Cardiac muscle cell (in vitro differentiated cells and primary cell): ENCODE data around the gene OAS1. TPM values are rescaled to one million over a fixed set of nuclear protein-coding genes. Genes with fewer than 3 reads are reported as not detected.

Experiments
- DNase-seq, 2 donors: peaks; one replicate each; pipeline versions ENCODE4 v3.0.0 to v3.0.0-alpha.2; 2010 to 2017; ENCODE audit warnings: low read depth in 1 of 2, low spot score in 1 of 2
- H3K27ac ChIP-seq: fragments of 200-600 bp; sonication (generic); 2 replicates; pipeline ENCODE4 v1.5.1; 2016
- H3K27me3 ChIP-seq: fragments of 200-600 bp; sonication (generic); 2 replicates; pipeline ENCODE4 v1.6.0; 2016; ENCODE audit warnings: control low read depth
- H3K36me3 ChIP-seq: fragments of 200-600 bp; sonication (generic); 2 replicates; pipeline ENCODE4 v1.5.1; 2016; ENCODE audit warnings: control low read depth
- H3K4me1 ChIP-seq: fragments of 200-600 bp; sonication (generic); 2 replicates; pipeline ENCODE4 v1.8.1; 2017; ENCODE audit warnings: low read depth, mild to moderate bottlenecking, mixed run types
- H3K4me3 ChIP-seq: fragments of 200-600 bp; sonication (generic); 2 replicates; pipeline ENCODE4 v1.5.1; 2016; ENCODE audit warnings: mild to moderate bottlenecking
- H3K9me3 ChIP-seq: fragments of 200-600 bp; sonication (generic); 2 replicates; pipeline ENCODE4 v1.5.1; 2017; ENCODE audit warnings: low read depth, mild to moderate bottlenecking, control low read depth
- polyA plus RNA-seq: library from polyadenylated mRNA; unstranded; fragments of >200 nt; fragmentation: Nextera tagmentation; extraction: Ambion mirVana; gene quantifications from 2 replicates; pipeline ENCODE4 v1.2.1, GENCODE V29; 2016
- total RNA-seq: library from RNA; depleted of rRNA; stranded (reverse); fragments of >200 nt; gene quantifications from 2 replicates; pipeline ENCODE4 v1.2.3, GENCODE V29; 2016
- TF ChIP-seq, protein P1 (sequence below): IDR thresholded peaks from 2 replicates; pipeline ENCODE4 v1.5.1; 2012; ENCODE audit warnings: low read depth, mild to moderate bottlenecking, low read length

Gene OAS1
- total and polyA plus RNA-seq, 2 experiments from 2014 or later: not detected

DNA sequence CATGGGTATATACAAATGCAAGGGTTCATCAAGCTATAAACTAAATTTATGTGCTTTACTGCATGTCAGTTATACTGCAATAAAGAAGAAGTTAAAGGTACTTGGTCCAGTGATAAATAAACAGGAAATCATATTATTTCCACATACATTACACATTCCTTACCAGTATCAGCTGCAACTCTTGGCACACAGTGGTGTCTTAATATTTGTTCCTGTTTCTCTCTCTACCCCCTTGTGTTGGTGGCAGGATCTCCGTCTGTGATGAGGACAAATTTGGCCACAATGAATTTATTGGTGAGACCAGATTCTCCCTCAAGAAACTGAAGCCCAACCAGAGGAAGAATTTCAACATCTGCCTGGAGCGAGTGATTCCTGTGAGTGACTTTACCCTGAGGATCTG, 19.2 kb upstream of the OAS1 start:
- Histone ChIP-seq H3K9me3 (no peaks in the 10 kb centered on the region), H3K27me3 (no peaks in the 10 kb centered on the region), H3K36me3 (no peaks in the 10 kb centered on the region), H3K27ac (no peak overlapping the region), H3K4me1 (no peaks in the 10 kb centered on the region), H3K4me3 (no peak overlapping the region)
- DNase-seq: no peak
- TF ChIP-seq, protein P1, sequence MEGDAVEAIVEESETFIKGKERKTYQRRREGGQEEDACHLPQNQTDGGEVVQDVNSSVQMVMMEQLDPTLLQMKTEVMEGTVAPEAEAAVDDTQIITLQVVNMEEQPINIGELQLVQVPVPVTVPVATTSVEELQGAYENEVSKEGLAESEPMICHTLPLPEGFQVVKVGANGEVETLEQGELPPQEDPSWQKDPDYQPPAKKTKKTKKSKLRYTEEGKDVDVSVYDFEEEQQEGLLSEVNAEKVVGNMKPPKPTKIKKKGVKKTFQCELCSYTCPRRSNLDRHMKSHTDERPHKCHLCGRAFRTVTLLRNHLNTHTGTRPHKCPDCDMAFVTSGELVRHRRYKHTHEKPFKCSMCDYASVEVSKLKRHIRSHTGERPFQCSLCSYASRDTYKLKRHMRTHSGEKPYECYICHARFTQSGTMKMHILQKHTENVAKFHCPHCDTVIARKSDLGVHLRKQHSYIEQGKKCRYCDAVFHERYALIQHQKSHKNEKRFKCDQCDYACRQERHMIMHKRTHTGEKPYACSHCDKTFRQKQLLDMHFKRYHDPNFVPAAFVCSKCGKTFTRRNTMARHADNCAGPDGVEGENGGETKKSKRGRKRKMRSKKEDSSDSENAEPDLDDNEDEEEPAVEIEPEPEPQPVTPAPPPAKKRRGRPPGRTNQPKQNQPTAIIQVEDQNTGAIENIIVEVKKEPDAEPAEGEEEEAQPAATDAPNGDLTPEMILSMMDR: no peak

DNA sequence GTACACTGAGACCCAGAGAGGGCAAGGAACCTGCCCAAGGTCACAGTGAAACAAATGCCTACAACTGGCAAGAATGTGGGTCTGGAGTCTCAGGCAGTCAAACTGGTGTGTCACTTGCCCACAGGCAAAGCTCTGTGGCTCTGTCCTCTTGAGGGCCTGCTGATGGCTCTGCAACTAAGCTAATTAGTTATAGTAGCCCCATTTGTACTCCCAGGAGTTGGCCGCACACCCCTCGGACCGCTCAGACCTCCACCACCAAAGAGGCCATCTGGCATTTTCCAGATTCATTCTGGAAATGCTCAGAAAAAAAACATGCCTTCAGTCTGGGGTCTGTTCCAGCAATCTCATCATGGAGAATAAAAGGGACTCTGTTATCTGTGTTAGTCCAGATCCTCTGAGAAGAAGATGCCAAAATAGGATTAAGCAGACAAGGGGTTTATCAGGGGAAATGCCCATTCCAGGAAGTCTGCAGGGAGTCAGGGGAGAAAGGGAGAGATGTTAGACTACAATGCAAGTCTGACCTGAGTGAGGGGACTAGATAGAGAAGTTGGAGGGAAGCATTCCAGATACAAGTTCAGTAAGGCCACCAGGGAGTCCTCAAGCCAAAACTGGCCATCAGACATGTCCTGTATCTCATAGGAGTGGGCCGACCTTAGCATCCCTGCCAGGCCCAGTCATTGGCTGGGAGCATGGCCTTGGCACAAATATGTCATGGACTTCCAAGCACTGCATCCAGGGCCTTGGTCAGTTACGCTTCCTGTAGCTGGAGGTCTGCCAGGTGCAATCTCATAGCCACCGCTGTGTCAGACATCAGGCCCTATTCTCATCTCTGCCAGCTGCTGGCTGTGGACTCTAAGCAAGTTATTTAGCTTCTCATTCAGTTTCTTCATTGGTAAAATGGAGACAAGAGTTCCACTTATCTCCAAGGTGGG, 15.4 kb upstream of the OAS1 start:
- Histone ChIP-seq H3K9me3 (no peaks in the 10 kb centered on the region), H3K27ac (no peak overlapping the region), H3K27me3 (no peaks in the 10 kb centered on the region), H3K4me1 (no peaks in the 10 kb centered on the region), H3K4me3 (no peak overlapping the region), H3K36me3 (no peaks in the 10 kb centered on the region)
- TF ChIP-seq, protein P1: no peak
- peak in 1 of 2 donors; percentile 48 for DNase-seq

DNA sequence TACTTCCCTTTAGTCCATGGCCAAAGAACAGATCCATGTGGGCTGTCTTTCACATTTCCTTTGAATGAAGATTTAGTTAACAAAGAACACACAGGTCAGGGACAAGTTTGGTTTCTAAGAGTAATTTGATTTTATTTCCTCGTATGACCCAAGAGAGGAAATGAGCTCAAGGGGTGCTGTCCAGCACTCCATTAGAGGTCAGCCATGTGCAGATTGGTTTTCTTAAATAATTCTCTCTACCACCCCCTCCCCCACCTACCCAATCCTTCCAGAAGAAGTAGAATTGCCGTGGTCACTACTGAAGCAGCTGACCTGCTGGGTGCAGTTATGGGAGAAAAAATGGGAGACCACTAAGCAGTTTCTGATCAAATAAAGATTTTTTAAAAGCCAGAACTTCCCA, 13.9 kb upstream of the OAS1 start:
- H3K27me3 ChIP-seq: no peaks in the 10 kb centered on the region
- H3K9me3 ChIP-seq: no peaks in the 10 kb centered on the region
- H3K36me3 ChIP-seq: no peaks in the 10 kb centered on the region
- H3K4me3 ChIP-seq: no peak overlapping the region
- DNase-seq: peak in 1 of 2 donors; percentile 5
- no peaks in the 10 kb centered on the region for H3K4me1 ChIP-seq
- no peak overlapping the region for H3K27ac ChIP-seq
- TF ChIP-seq, protein P1: no peak

DNA sequence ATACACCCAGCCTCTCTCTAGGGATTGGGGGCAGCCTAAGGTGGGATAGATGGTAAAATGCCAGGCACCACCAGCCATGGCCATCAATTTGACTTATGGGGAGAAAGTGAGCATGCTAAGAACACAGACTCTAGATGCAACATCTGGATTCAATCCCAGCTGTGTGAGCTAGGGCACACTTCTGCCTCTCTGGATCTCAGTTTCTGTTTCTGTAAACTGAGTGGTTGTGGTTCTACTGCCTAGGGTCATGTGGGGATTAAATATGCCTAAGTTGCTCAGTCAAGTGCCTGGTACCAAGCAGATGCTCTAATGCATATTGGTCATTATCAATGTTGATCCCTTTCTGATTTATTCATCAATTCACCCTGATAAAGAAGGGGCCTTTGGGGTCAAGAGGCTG, 12.6 kb upstream of the OAS1 start:
- TF ChIP-seq, protein P1: no peak
- Histone ChIP-seq H3K9me3 (no peaks in the 10 kb centered on the region), H3K4me3 (no peak overlapping the region), H3K27me3 (no peaks in the 10 kb centered on the region), H3K27ac (no peak overlapping the region), H3K36me3 (no peaks in the 10 kb centered on the region), H3K4me1 (no peaks in the 10 kb centered on the region)
- no peak for DNase-seq

DNA sequence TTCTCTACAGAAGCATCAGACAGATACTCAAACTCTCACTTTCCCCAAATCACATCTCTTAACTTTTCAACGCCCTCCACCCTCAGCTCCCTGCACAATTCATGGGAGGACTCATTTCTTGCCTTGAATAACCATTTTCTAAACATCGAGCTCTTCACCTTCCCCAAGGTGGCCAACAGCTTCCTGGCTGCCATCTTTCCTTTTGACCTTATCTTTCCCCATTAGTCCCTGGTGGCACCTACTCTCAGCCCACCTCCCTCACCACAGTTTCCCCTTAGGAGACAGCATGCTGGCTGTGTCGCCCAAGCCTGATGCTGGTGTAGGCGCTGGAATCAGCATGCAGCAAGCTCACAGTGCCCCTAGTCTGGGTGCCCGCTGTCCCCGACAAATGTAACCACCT, 8.4 kb upstream of the OAS1 start:
- no peak overlapping the region for H3K4me3 ChIP-seq
- TF ChIP-seq, protein P1: no peak
- H3K4me1 ChIP-seq: no peaks in the 10 kb centered on the region
- no peak for DNase-seq
- no peaks in the 10 kb centered on the region for H3K27me3 ChIP-seq
- no peaks in the 10 kb centered on the region for H3K36me3 ChIP-seq
- no peaks in the 10 kb centered on the region for H3K9me3 ChIP-seq
- no peak overlapping the region for H3K27ac ChIP-seq
